HCT116 (cell line): ENCODE results near the gene WWOX. TPM values are rescaled to one million over a fixed set of nuclear protein-coding genes. Genes with fewer than 3 reads are reported as not detected.

Experiments
- ATAC-seq: fragments of 200-7000 bp; cut with Tn5 transposase; 2 replicates; pipeline ENCODE4 v1.9.1; 2020; ENCODE audit warnings: mild to moderate bottlenecking, moderate library complexity
- BruUV-seq: library from RNA; stranded (reverse); fragments of 400-500 nt; replicated peaks from 2 replicates; lab custom pipeline; 2021; lab: Mats Ljungman, UMichigan
- CTCF ChIA-PET: fragments of 300-600 bp; sonication (Branson Sonifier 250); formaldehyde crosslinking; loops from one replicate; lab custom pipeline; 2021; ENCODE audit warnings: antibody characterized with exemption; lab: Charles Lee
- POLR2A ChIA-PET: fragments of 300-600, 350-600 bp; sonication (Branson Sonifier 250); formaldehyde crosslinking; loops from one replicate; lab custom pipeline; 2021; ENCODE audit warnings: antibody characterized with exemption; lab: Charles Lee
- RAD21 ChIA-PET, 2 experiments: fragments of 300-600 bp; sonication (Branson Sonifier 250); formaldehyde crosslinking; loops; one replicate each; lab custom pipeline; 2023; ENCODE audit warnings: low total read pairs in 2 of 2; ENCODE audit not compliant: uncharacterized antibody in 2 of 2, unreplicated experiment in 2 of 2, low non-redundant PET in 1 of 2; lab: Charles Lee
- DNase-seq: peaks from one replicate; pipeline ENCODE4 v3.0.0-alpha.2; 2010; ENCODE audit warnings: low read depth, low spot score
- H2AFZ ChIP-seq: fragments of 200-600 bp; shearing (Covaris generic), sonication (generic); 2 replicates; pipeline ENCODE4 v1.6.1; 2017; ENCODE audit warnings: low read depth, mixed run types, mixed read lengths, antibody characterized with exemption, low read length; ENCODE audit not compliant: poor library complexity, severe bottlenecking
- H3K27ac ChIP-seq: 2 replicates; pipeline ENCODE4 v1.5.1; 2012; ENCODE audit warnings: low read depth, low read length
- H3K27me3 ChIP-seq: fragments of 200-600 bp; sonication (generic); 2 replicates; pipeline ENCODE4 v1.6.1; 2016; ENCODE audit warnings: mixed run types, low read length, mixed read lengths; ENCODE audit not compliant: insufficient read depth
- H3K36me3 ChIP-seq, 2 experiments: fragments of 200-500 bp in 1 of 2; fragments of 200-600 bp in 1 of 2; sonication (Bioruptor generic) in 1 of 2; sonication (generic) in 1 of 2; 2 replicates each; pipeline versions ENCODE4 v1.5.1 to v1.6.1; 2014 to 2016; ENCODE audit warnings: low read length in 2 of 2, inconsistent platforms in 1 of 2, mixed read lengths in 1 of 2, mixed run types in 1 of 2; ENCODE audit not compliant: insufficient read depth in 2 of 2, control insufficient read depth in 1 of 2
- H3K4me1 ChIP-seq, 2 experiments: fragments of 200-600 bp in 1 of 2; sonication (generic) in 1 of 2; 2 replicates each; pipeline versions ENCODE4 v1.5.1 to v1.6.1; 2012 to 2017; ENCODE audit warnings: low read length in 2 of 2, inconsistent platforms in 1 of 2, mild to moderate bottlenecking in 1 of 2, mixed read lengths in 1 of 2, mixed run types in 1 of 2, moderate library complexity in 1 of 2; ENCODE audit not compliant: insufficient read depth in 2 of 2, control insufficient read depth in 1 of 2
- H3K4me2 ChIP-seq: fragments of 200-600 bp; sonication (generic); 2 replicates; pipeline ENCODE4 v1.6.1; 2017; ENCODE audit warnings: mixed run types, low read length, mixed read lengths
- H3K4me3 ChIP-seq, 2 experiments: fragments of 200-600 bp in 1 of 2; sonication (generic) in 1 of 2; replicated peaks in 1 of 2; 2 replicates each; pipeline ENCODE4 v1.5.1; 2011 to 2016; ENCODE audit warnings: low read length in 2 of 2, control low read depth in 1 of 2, low read depth in 1 of 2, mild to moderate bottlenecking in 1 of 2, mixed read lengths in 1 of 2, mixed run types in 1 of 2
- H3K79me2 ChIP-seq: fragments of 200-600 bp; sonication (generic); 2 replicates; pipeline ENCODE4 v1.6.1; 2017; ENCODE audit warnings: mild to moderate bottlenecking, mixed run types, low read length, moderate library complexity, mixed read lengths; ENCODE audit not compliant: insufficient read depth
- H3K9ac ChIP-seq: fragments of 200-600 bp; sonication (generic); 2 replicates; pipeline ENCODE4 v1.6.1; 2016; ENCODE audit warnings: low read length, mixed read lengths
- H3K9me2 ChIP-seq: fragments of 200-600 bp; sonication (generic), shearing (Covaris generic); 2 replicates; pipeline ENCODE4 v1.6.1; 2017; ENCODE audit warnings: mixed run types, mild to moderate bottlenecking, moderate library complexity; ENCODE audit not compliant: insufficient read depth
- H3K9me3 ChIP-seq, 2 experiments: fragments of 200-500 bp in 1 of 2; fragments of 200-600 bp in 1 of 2; sonication (Bioruptor generic) in 1 of 2; sonication (generic) in 1 of 2; 2 replicates each; pipeline ENCODE4 v1.6.1; 2014 to 2017; ENCODE audit warnings: low read length in 2 of 2, mixed read lengths in 2 of 2, inconsistent platforms in 1 of 2, low read depth in 1 of 2, mild to moderate bottlenecking in 1 of 2, mixed run types in 1 of 2, moderate library complexity in 1 of 2; ENCODE audit not compliant: control insufficient read depth in 1 of 2, insufficient read depth in 1 of 2
- H4K20me1 ChIP-seq: fragments of 200-600 bp; sonication (generic), shearing (Covaris generic); 2 replicates; pipeline ENCODE4 v1.6.1; 2017; ENCODE audit warnings: mixed run types, mild to moderate bottlenecking, moderate library complexity; ENCODE audit not compliant: insufficient read depth
- POLR2AphosphoS5 ChIP-seq: IDR thresholded peaks from 2 replicates; pipeline ENCODE4 v1.6.1; 2011; ENCODE audit warnings: mild to moderate bottlenecking, low read depth, low read length, moderate library complexity
- RAD21 ChIP-seq: IDR thresholded peaks from 2 replicates; pipeline ENCODE4 v1.6.1; 2012; ENCODE audit warnings: low read depth, mild to moderate bottlenecking
- SRF ChIP-seq: IDR thresholded peaks from 2 replicates; pipeline ENCODE4 v1.6.1; 2012; ENCODE audit warnings: low read depth
- intact Hi-C: fragments of 100-400 bp; cut with micrococcal nuclease; formaldehyde crosslinking; loops from 2 replicates; pipeline ENCODE4 v1.10.0; 2022
- total RNA-seq: library from RNA; stranded (reverse); gene quantifications from one replicate; pipeline ENCODE4 v1.2.1, GENCODE V29; 2021; ENCODE audit not compliant: unreplicated experiment
- TF ChIP-seq, protein P1 (sequence below), 3 experiments: fragments of 200-600 bp in 1 of 3; sonication (generic) in 1 of 3; IDR thresholded peaks in 2 of 3; conservative IDR thresholded peaks in 1 of 3; 2 replicates each; pipeline ENCODE4 v1.5.1; 2012 to 2017; ENCODE audit warnings: low read depth in 2 of 3, low read length in 2 of 3, antibody characterized with exemption in 1 of 3, borderline replicate concordance in 1 of 3, control low read depth in 1 of 3, mild to moderate bottlenecking in 1 of 3, mixed read lengths in 1 of 3, mixed run types in 1 of 3, moderate library complexity in 1 of 3; ENCODE audit not compliant: insufficient read depth in 1 of 3

Gene WWOX
- total RNA-seq, 1 experiment from 2014 or later, result 13.7 TPM

GRCh38 chr16:78235168-78235800 lies 135.8 kb downstream of the WWOX start:
- CTCF ChIA-PET, result no interaction called here
- TF ChIP-seq RAD21 (peak; percentile 36), SRF (no peak)
- TF ChIP-seq, protein P1, sequence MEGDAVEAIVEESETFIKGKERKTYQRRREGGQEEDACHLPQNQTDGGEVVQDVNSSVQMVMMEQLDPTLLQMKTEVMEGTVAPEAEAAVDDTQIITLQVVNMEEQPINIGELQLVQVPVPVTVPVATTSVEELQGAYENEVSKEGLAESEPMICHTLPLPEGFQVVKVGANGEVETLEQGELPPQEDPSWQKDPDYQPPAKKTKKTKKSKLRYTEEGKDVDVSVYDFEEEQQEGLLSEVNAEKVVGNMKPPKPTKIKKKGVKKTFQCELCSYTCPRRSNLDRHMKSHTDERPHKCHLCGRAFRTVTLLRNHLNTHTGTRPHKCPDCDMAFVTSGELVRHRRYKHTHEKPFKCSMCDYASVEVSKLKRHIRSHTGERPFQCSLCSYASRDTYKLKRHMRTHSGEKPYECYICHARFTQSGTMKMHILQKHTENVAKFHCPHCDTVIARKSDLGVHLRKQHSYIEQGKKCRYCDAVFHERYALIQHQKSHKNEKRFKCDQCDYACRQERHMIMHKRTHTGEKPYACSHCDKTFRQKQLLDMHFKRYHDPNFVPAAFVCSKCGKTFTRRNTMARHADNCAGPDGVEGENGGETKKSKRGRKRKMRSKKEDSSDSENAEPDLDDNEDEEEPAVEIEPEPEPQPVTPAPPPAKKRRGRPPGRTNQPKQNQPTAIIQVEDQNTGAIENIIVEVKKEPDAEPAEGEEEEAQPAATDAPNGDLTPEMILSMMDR (IDR thresholded peaks at IDR 0.05 in 2 of 3, conservative IDR thresholded peaks at IDR 0.05 in 1 of 3; ENCODE audit: borderline replicate concordance in 1 of 3, insufficient read depth in 1 of 3, low read depth in 2 of 3, low read length in 2 of 3), result peak; percentile 10 to 72 (median 63); a peak in 4 of 6 replicates
- POLR2A ChIA-PET, result no interaction called here
- Histone ChIP-seq H3K4me2 (no peak overlapping the region), H3K4me1 (no peaks in the 10 kb centered on the region), H3K9ac (no peak overlapping the region), H3K9me2 (no peaks in the 10 kb centered on the region), H3K27me3 (no peaks in the 10 kb centered on the region), H3K9me3 (no peaks in the 10 kb centered on the region), H3K79me2 (no peaks in the 10 kb centered on the region), H3K36me3 (no peaks in the 10 kb centered on the region), H2AFZ (no peak overlapping the region), H4K20me1 (no peaks in the 10 kb centered on the region), H3K4me3 (no peak overlapping the region), H3K27ac (no peak overlapping the region)
- intact Hi-C loops, result loop anchor here (1.0 kb wide), 1 partner anchor 112 kb away; no protein-coding TSS in a partner anchor
- ATAC-seq (peak; percentile 64), DNase-seq (peak; percentile 6)
- no TSS peak for BruUV-seq
- RAD21 ChIA-PET, result no interaction called here

DNA sequence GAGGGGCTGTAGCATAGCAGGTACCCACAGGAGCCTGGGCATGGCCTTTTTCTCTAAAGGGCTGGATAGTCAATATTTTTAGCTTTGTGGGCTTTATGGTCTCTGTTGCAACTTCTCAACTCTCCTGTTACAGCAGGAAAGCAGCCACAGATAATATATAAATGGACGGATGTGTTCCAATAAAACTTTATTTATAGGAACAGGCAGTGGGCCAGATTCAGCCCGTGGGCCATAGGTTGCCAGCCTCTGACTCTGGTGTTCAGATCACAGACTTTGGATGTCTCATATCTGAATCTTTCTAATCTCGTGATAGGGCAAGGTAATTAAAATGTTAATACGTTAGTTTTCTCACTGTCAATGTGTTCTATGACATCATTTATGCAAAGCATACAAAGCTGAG lies 136.4 kb downstream of the WWOX start:
- H3K27me3 ChIP-seq, result no peaks in the 10 kb centered on the region
- ATAC-seq (no peak), DNase-seq (no peak)
- no peaks in the 10 kb centered on the region for H3K79me2 ChIP-seq
- TF ChIP-seq SRF (no peak), POLR2AphosphoS5 (no peak)
- no peak overlapping the region for H3K9ac ChIP-seq
- no peaks in the 10 kb centered on the region for H3K9me2 ChIP-seq
- H3K4me2 ChIP-seq, result no peak overlapping the region
- CTCF ChIA-PET, result no interaction called here
- H3K9me3 ChIP-seq, result no peaks in the 10 kb centered on the region
- H3K4me3 ChIP-seq, result no peak overlapping the region
- H3K36me3 ChIP-seq, result no peaks in the 10 kb centered on the region
- H3K27ac ChIP-seq, result no peak overlapping the region
- RAD21 ChIA-PET, result no interaction called here
- POLR2A ChIA-PET, result no interaction called here
- intact Hi-C loops, result loop anchor here (1.0 kb wide), 1 partner anchor 113 kb away; no protein-coding TSS in a partner anchor
- H2AFZ ChIP-seq, result no peak overlapping the region
- no peaks in the 10 kb centered on the region for H3K4me1 ChIP-seq
- H4K20me1 ChIP-seq, result no peaks in the 10 kb centered on the region
- BruUV-seq, result no TSS peak
